MCF 10A (cell line): ENCODE results near the gene FGF1. TPM values are rescaled to one million over a fixed set of nuclear protein-coding genes. Genes with fewer than 3 reads are reported as not detected.

Source experiments
- BruUV-seq: library from RNA; stranded (reverse); fragments of 400-500 nt; replicated peaks from 2 replicates; lab custom pipeline; 2021; lab: Mats Ljungman, UMichigan
- CTCF ChIA-PET: fragments of 300-600 bp; sonication (Branson Sonifier 250); formaldehyde crosslinking; extraction: SDS; loops from one replicate; lab custom pipeline; 2021; ENCODE audit warnings: antibody characterized with exemption, inconsistent platforms; lab: Yijun Ruan, JAX
- POLR2A ChIA-PET: fragments of 300-600, 350-650 bp; sonication (Branson Sonifier 250); formaldehyde crosslinking; extraction: SDS; loops from one replicate; lab custom pipeline; 2020; ENCODE audit warnings: antibody characterized with exemption, inconsistent platforms; lab: Yijun Ruan, JAX
- DNase-seq: peaks from one replicate; pipeline ENCODE4 v3.0.0-alpha.2; 2018; ENCODE audit not compliant: unreplicated experiment
- H3K27ac Mint-ChIP-seq: one replicate; pipeline ENCODE4 v1.8.0; 2022; ENCODE audit warnings: mild to moderate bottlenecking, low read depth, mixed read lengths; ENCODE audit not compliant: unreplicated experiment
- H3K27me3 Mint-ChIP-seq: one replicate; pipeline ENCODE4 v1.8.0; 2022; ENCODE audit warnings: mixed read lengths; ENCODE audit not compliant: insufficient read depth, unreplicated experiment
- H3K36me3 Mint-ChIP-seq: one replicate; pipeline ENCODE4 v1.8.0; 2022; ENCODE audit warnings: mild to moderate bottlenecking, moderate library complexity, mixed read lengths; ENCODE audit not compliant: insufficient read depth, unreplicated experiment
- H3K4me1 Mint-ChIP-seq: one replicate; pipeline ENCODE4 v1.8.0; 2022; ENCODE audit warnings: mixed read lengths; ENCODE audit not compliant: insufficient read depth, unreplicated experiment
- H3K4me3 Mint-ChIP-seq: one replicate; pipeline ENCODE4 v1.8.0; 2022; ENCODE audit warnings: mild to moderate bottlenecking, moderate library complexity, mixed read lengths; ENCODE audit not compliant: unreplicated experiment
- H3K9me3 Mint-ChIP-seq: one replicate; pipeline ENCODE4 v1.8.0; 2022; ENCODE audit warnings: mixed read lengths; ENCODE audit not compliant: unreplicated experiment
- CTCF ChIP-seq: fragments of 200-600 bp; IDR thresholded peaks from one replicate; pipeline ENCODE4 v1.8.0; 2022; ENCODE audit warnings: antibody characterized with exemption, mild to moderate bottlenecking; ENCODE audit not compliant: unreplicated experiment
- intact Hi-C: fragments of 100-400 bp; cut with micrococcal nuclease; formaldehyde crosslinking; loops from 2 replicates; pipeline ENCODE4 v1.14.1; 2022
- total RNA-seq: library from RNA; stranded (reverse); gene quantifications from 2 replicates; pipeline ENCODE4 v1.2.3, GENCODE V29; 2022

The FGF1 gene
- total RNA-seq, 1 experiment from 2014 or later: 0.65 TPM

GRCh38 chr5:142569905-142570304, 116.0 kb downstream of the FGF1 start:
- POLR2A ChIA-PET: interaction anchor here (0.7 kb wide), 3 partner anchors 26 to 110 kb away, joined by 3 read pairs; no protein-coding TSS in a partner anchor

GRCh38 chr5:142568996-142569335, 116.9 kb downstream of the FGF1 start:
- POLR2A ChIA-PET: no interaction called here
- H3K4me1 Mint-ChIP-seq: no peaks in the 10 kb centered on the region
- no TSS peak for BruUV-seq
- no peak overlapping the region for H3K4me3 Mint-ChIP-seq
- H3K9me3 Mint-ChIP-seq: no peaks in the 10 kb centered on the region
- no peaks in the 10 kb centered on the region for H3K27me3 Mint-ChIP-seq
- H3K36me3 Mint-ChIP-seq: no peaks in the 10 kb centered on the region
- intact Hi-C loops: no loop called here
- no peak for TF ChIP-seq CTCF
- H3K27ac Mint-ChIP-seq: peak overlapping the region; percentile 68
- CTCF ChIA-PET: interaction anchor here (1.0 to 2.0 kb wide), 2 partner anchors 19 to 38 kb away, joined by 3 to 5 read pairs; no protein-coding TSS in a partner anchor
- no peak for DNase-seq

More at GRCh38 chr5:142569905-142570304, 116.0 kb downstream of the FGF1 start:
- Mint-ChIP-seq H3K27ac (no peak overlapping the region), H3K27me3 (no peaks in the 10 kb centered on the region), H3K36me3 (no peaks in the 10 kb centered on the region), H3K4me3 (no peak overlapping the region), H3K9me3 (no peaks in the 10 kb centered on the region), H3K4me1 (no peaks in the 10 kb centered on the region)
- intact Hi-C loops: no loop called here
- TF ChIP-seq CTCF: no peak
- CTCF ChIA-PET: interaction anchor here (1.0 to 3.1 kb wide), 2 partner anchors 21 to 37 kb away, joined by 3 to 8 read pairs; no protein-coding TSS in a partner anchor
- BruUV-seq: no TSS peak
- DNase-seq: no peak

- no peak for TF ChIP-seq CTCF
- Mint-ChIP-seq H3K4me1 (no peaks in the 10 kb centered on the region), H3K36me3 (no peaks in the 10 kb centered on the region), H3K27ac (peak overlapping the region; percentile 68), H3K4me3 (no peak overlapping the region), H3K27me3 (no peaks in the 10 kb centered on the region), H3K9me3 (no peaks in the 10 kb centered on the region)
- DNase-seq: no peak
- intact Hi-C loops: no loop called here
- no TSS peak for BruUV-seq
- CTCF ChIA-PET: interaction anchor here (0.6 to 2.0 kb wide), 4 partner anchors 8 to 1615 kb away, joined by 3 to 5 read pairs (median 4); no protein-coding TSS in a partner anchor
- POLR2A ChIA-PET: interaction anchor here (1.1 kb wide), 1 partner anchor 13 kb away, joined by 4 read pairs; no protein-coding TSS in a partner anchor
These were observed 117.5 kb downstream of the FGF1 start for GRCh38 chr5:142568283-142568995.

GRCh38 chr5:142561486-142562097, 124.3 kb downstream of the FGF1 start:
- TF ChIP-seq CTCF: no peak
- POLR2A ChIA-PET: interaction anchor here (0.9 kb wide), 1 partner anchor 234 kb away, joined by 3 read pairs; no protein-coding TSS in a partner anchor
- no peaks in the 10 kb centered on the region for H3K36me3 Mint-ChIP-seq
- no TSS peak for BruUV-seq
- H3K27me3 Mint-ChIP-seq: no peaks in the 10 kb centered on the region
- no peaks in the 10 kb centered on the region for H3K9me3 Mint-ChIP-seq
- H3K4me1 Mint-ChIP-seq: no peaks in the 10 kb centered on the region
- no peak overlapping the region for H3K27ac Mint-ChIP-seq
- intact Hi-C loops: no loop called here
- DNase-seq: no peak
- CTCF ChIA-PET: interaction anchor here (0.6 to 3.0 kb wide), 5 partner anchors 10 to 492 kb away, joined by 3 to 11 read pairs (median 3); no protein-coding TSS in a partner anchor
- no peak overlapping the region for H3K4me3 Mint-ChIP-seq
